CD4-positive, CD25-positive, alpha-beta regulatory T cell (primary cell): Measurements from ENCODE around the gene TM9SF2. TPM values are rescaled to one million over a fixed set of nuclear protein-coding genes. Genes with fewer than 3 reads are reported as not detected.

ENCODE experiments used
- ATAC-seq, 2 donors: fragments of 150-1000 bp; cut with Tn5 transposase; one replicate each; pipeline ENCODE4 v1.10.0; 2021; ENCODE audit warnings: low read depth in 2 of 2, moderate number of reproducible peaks in 2 of 2, moderate library complexity in 1 of 2
- DNase-seq, 3 donors: peaks; one replicate each; pipeline versions ENCODE4 v3.0.0 to v3.0.0-alpha.2; 2012 to 2022; ENCODE audit warnings: mixed read lengths in 1 of 3
- H3K27ac ChIP-seq: one replicate; pipeline ENCODE4 v1.7.0; 2013; ENCODE audit warnings: mild to moderate bottlenecking, low read length; ENCODE audit not compliant: insufficient read depth, poor library complexity, severe bottlenecking
- H3K27me3 ChIP-seq: one replicate; pipeline ENCODE4 v1.7.0; 2013; ENCODE audit warnings: low read length; ENCODE audit not compliant: control insufficient read depth, insufficient read depth
- H3K36me3 ChIP-seq: one replicate; pipeline ENCODE4 v1.7.0; 2013; ENCODE audit warnings: mild to moderate bottlenecking, low read length, moderate library complexity; ENCODE audit not compliant: control insufficient read depth, insufficient read depth
- H3K4me1 ChIP-seq: 2 replicates; pipeline ENCODE4 v1.7.0; 2013; ENCODE audit warnings: mild to moderate bottlenecking, low read length; ENCODE audit not compliant: insufficient read depth, control insufficient read depth, poor library complexity, severe bottlenecking
- H3K4me3 ChIP-seq: one replicate; pipeline ENCODE4 v1.7.0; 2013; ENCODE audit warnings: low read depth, mild to moderate bottlenecking, low read length, moderate library complexity
- H3K9me3 ChIP-seq, 2 experiments: 1 replicate in 1 of 2; 2 replicates in 1 of 2; pipeline ENCODE4 v1.7.0; 2013; ENCODE audit warnings: low read length in 2 of 2, mild to moderate bottlenecking in 1 of 2, moderate library complexity in 1 of 2; ENCODE audit not compliant: control insufficient read depth in 2 of 2
- H3K27ac Mint-ChIP-seq, 3 donors: one replicate each; pipeline ENCODE4 v1.8.0; 2020 to 2022; ENCODE audit warnings: mild to moderate bottlenecking in 3 of 3, mixed read lengths in 3 of 3, moderate library complexity in 2 of 3
- H3K27me3 Mint-ChIP-seq: one replicate; pipeline ENCODE4 v1.8.0; 2022; ENCODE audit warnings: mild to moderate bottlenecking, mixed read lengths
- H3K36me3 Mint-ChIP-seq: one replicate; pipeline ENCODE4 v1.8.0; 2020; ENCODE audit warnings: mixed read lengths
- H3K4me1 Mint-ChIP-seq, 4 donors: one replicate each; pipeline ENCODE4 v1.8.0; 2020 to 2022; ENCODE audit warnings: mixed read lengths in 4 of 4, mild to moderate bottlenecking in 1 of 4
- H3K4me3 Mint-ChIP-seq, 4 donors: one replicate each; pipeline ENCODE4 v1.8.0; 2020 to 2022; ENCODE audit warnings: mild to moderate bottlenecking in 4 of 4, mixed read lengths in 4 of 4, moderate library complexity in 3 of 4
- H3K9me3 Mint-ChIP-seq, 7 donors: one replicate each; pipeline ENCODE4 v1.8.0; 2020 to 2022; ENCODE audit warnings: mixed read lengths in 7 of 7, mild to moderate bottlenecking in 3 of 7, moderate library complexity in 2 of 7
- polyA plus RNA-seq, 4 donors: library from polyadenylated mRNA; unstranded; fragments of 300-500 nt; fragmentation: Illumina TruSeq; gene quantifications; one replicate each; pipeline ENCODE4 v1.2.3, GENCODE V29; 2021
- total RNA-seq: library from RNA; stranded (reverse); gene quantifications from one replicate; pipeline ENCODE4 v1.2.3, GENCODE V29; 2022

Gene TM9SF2
- total and polyA plus RNA-seq, 5 donors from 2014 or later, result 53.7 to 124 (median 111) TPM

- H3K27me3 ChIP-seq, result no peaks in the 10 kb centered on the region
- Mint-ChIP-seq H3K36me3 (peaks cover 14% of the 10 kb centered on the region), H3K27me3 (no peaks in the 10 kb centered on the region), H3K27ac (peak overlapping the region; percentile 96 to 98 (median 97)), H3K4me3 (peak overlapping the region in 2 of 4 donors; percentile 57 to 69), H3K9me3 (no peaks in the 10 kb centered on the region), H3K4me1 (peaks cover 6 to 36% (median 24%) of the 10 kb centered on the region in 4 donors)
- no peaks in the 10 kb centered on the region for H3K36me3 ChIP-seq
- ATAC-seq (no peak), DNase-seq (no peak)
- H3K4me3 ChIP-seq, result no peak overlapping the region
- no peaks in the 10 kb centered on the region for H3K9me3 ChIP-seq
- H3K4me1 ChIP-seq, result peaks cover 19% of the 10 kb centered on the region
- peak overlapping the region; percentile 80 for H3K27ac ChIP-seq
Measured at GRCh38 chr13:99465454-99465853, 35.8 kb upstream of the TM9SF2 start.

- Histone ChIP-seq H3K27ac (no peak overlapping the region), H3K27me3 (no peaks in the 10 kb centered on the region), H3K9me3 (no peaks in the 10 kb centered on the region), H3K36me3 (no peaks in the 10 kb centered on the region), H3K4me1 (peaks cover 19% of the 10 kb centered on the region), H3K4me3 (no peak overlapping the region)
- H3K4me1 Mint-ChIP-seq, result peaks cover 10 to 24% (median 24%) of the 10 kb centered on the region in 4 donors
- ATAC-seq (no peak), DNase-seq (no peak)
- H3K4me3 Mint-ChIP-seq, result no peak overlapping the region
- H3K27ac Mint-ChIP-seq, result peak overlapping the region in 1 of 3 donors; percentile 70
- H3K36me3 Mint-ChIP-seq, result peaks cover 11% of the 10 kb centered on the region
- H3K27me3 Mint-ChIP-seq, result no peaks in the 10 kb centered on the region
- peaks cover 0 to 1% (median 0%) of the 10 kb centered on the region in 7 donors for H3K9me3 Mint-ChIP-seq
Measured at GRCh38 chr13:99467764-99468163, 33.5 kb upstream of the TM9SF2 start.

- ATAC-seq, result no peak
- Mint-ChIP-seq H3K27ac (peak overlapping the region in 1 of 3 donors; percentile 2), H3K27me3 (no peaks in the 10 kb centered on the region), H3K36me3 (peaks cover 11% of the 10 kb centered on the region), H3K4me3 (no peak overlapping the region), H3K9me3 (peaks cover 0 to 2% (median 0%) of the 10 kb centered on the region in 7 donors), H3K4me1 (peaks cover 10 to 20% (median 17%) of the 10 kb centered on the region in 4 donors)
- Histone ChIP-seq H3K9me3 (no peaks in the 10 kb centered on the region), H3K27me3 (no peaks in the 10 kb centered on the region), H3K27ac (no peak overlapping the region), H3K4me3 (no peak overlapping the region), H3K36me3 (no peaks in the 10 kb centered on the region), H3K4me1 (peaks cover 18% of the 10 kb centered on the region)
- no peak for DNase-seq
Measured at GRCh38 chr13:99469041-99469440, 32.2 kb upstream of the TM9SF2 start.

GRCh38 chr13:99470027-99470426, 31.2 kb upstream of the TM9SF2 start:
- no peak overlapping the region for H3K27ac Mint-ChIP-seq

GRCh38 chr13:99471221-99472121, 29.8 kb upstream of the TM9SF2 start:
- peaks cover 0 to 2% (median 0%) of the 10 kb centered on the region in 7 donors for H3K9me3 Mint-ChIP-seq
- DNase-seq, result no peak
- H3K4me1 Mint-ChIP-seq, result peaks cover 0 to 4% (median 3%) of the 10 kb centered on the region in 4 donors
- H3K27me3 Mint-ChIP-seq, result no peaks in the 10 kb centered on the region
- H3K36me3 Mint-ChIP-seq, result peaks cover 11% of the 10 kb centered on the region
- H3K27ac ChIP-seq, result no peak overlapping the region
- H3K9me3 ChIP-seq, result no peaks in the 10 kb centered on the region
- H3K36me3 ChIP-seq, result no peaks in the 10 kb centered on the region
- no peak for ATAC-seq
- no peak overlapping the region for H3K4me3 Mint-ChIP-seq
- no peaks in the 10 kb centered on the region for H3K27me3 ChIP-seq
- H3K27ac Mint-ChIP-seq, result no peak overlapping the region
- no peak overlapping the region for H3K4me3 ChIP-seq
- H3K4me1 ChIP-seq, result no peaks in the 10 kb centered on the region

More at GRCh38 chr13:99470027-99470426, 31.2 kb upstream of the TM9SF2 start:
- Mint-ChIP-seq H3K4me1 (peaks cover 4 to 10% (median 8%) of the 10 kb centered on the region in 4 donors), H3K9me3 (peaks cover 0 to 2% (median 0%) of the 10 kb centered on the region in 7 donors), H3K4me3 (no peak overlapping the region), H3K36me3 (peaks cover 11% of the 10 kb centered on the region), H3K27me3 (no peaks in the 10 kb centered on the region)
- ATAC-seq (no peak), DNase-seq (no peak)
- Histone ChIP-seq H3K27me3 (no peaks in the 10 kb centered on the region), H3K9me3 (no peaks in the 10 kb centered on the region), H3K27ac (no peak overlapping the region), H3K36me3 (no peaks in the 10 kb centered on the region), H3K4me1 (peaks cover 8% of the 10 kb centered on the region), H3K4me3 (no peak overlapping the region)

GRCh38 chr13:99472122-99472440, 29.2 kb upstream of the TM9SF2 start:
- Mint-ChIP-seq H3K27ac (peak overlapping the region in 2 of 3 donors; percentile 4 to 79), H3K4me1 (peaks cover 0 to 4% (median 1%) of the 10 kb centered on the region in 4 donors), H3K9me3 (peaks cover 0 to 2% (median 0%) of the 10 kb centered on the region in 7 donors), H3K36me3 (peaks cover 11% of the 10 kb centered on the region), H3K4me3 (no peak overlapping the region), H3K27me3 (no peaks in the 10 kb centered on the region)
- DNase-seq (no peak), ATAC-seq (no peak)
- Histone ChIP-seq H3K9me3 (no peaks in the 10 kb centered on the region), H3K4me1 (no peaks in the 10 kb centered on the region), H3K27me3 (no peaks in the 10 kb centered on the region), H3K27ac (no peak overlapping the region), H3K36me3 (no peaks in the 10 kb centered on the region), H3K4me3 (no peak overlapping the region)

GRCh38 chr13:99473515-99473914, 27.8 kb upstream of the TM9SF2 start:
- H3K36me3 Mint-ChIP-seq, result peaks cover 11% of the 10 kb centered on the region
- no peaks in the 10 kb centered on the region for H3K27me3 Mint-ChIP-seq
- Histone ChIP-seq H3K27me3 (no peaks in the 10 kb centered on the region), H3K4me3 (no peak overlapping the region), H3K36me3 (no peaks in the 10 kb centered on the region), H3K9me3 (no peaks in the 10 kb centered on the region), H3K27ac (no peak overlapping the region), H3K4me1 (no peaks in the 10 kb centered on the region)
- H3K4me3 Mint-ChIP-seq, result no peak overlapping the region
- ATAC-seq, result no peak
- H3K4me1 Mint-ChIP-seq, result peaks cover 0 to 4% (median 0%) of the 10 kb centered on the region in 4 donors
- peak overlapping the region in 1 of 3 donors; percentile 29 for H3K27ac Mint-ChIP-seq
- peaks cover 0 to 2% (median 0%) of the 10 kb centered on the region in 7 donors for H3K9me3 Mint-ChIP-seq
- no peak for DNase-seq
